WTC11 (cell line): ENCODE measurements around the gene EVA1A. TPM values are rescaled to one million over a fixed set of nuclear protein-coding genes. Genes with fewer than 3 reads are reported as not detected.

Experiments
- ATAC-seq: fragments of 200-7000 bp; cut with Tn5 transposase; 2 replicates; pipeline ENCODE4 v1.10.0; 2021; ENCODE audit warnings: mild to moderate bottlenecking, moderate library complexity
- CTCF ChIA-PET: fragments of 300-600 bp; sonication (Branson Sonifier 250); formaldehyde crosslinking; loops from one replicate; lab custom pipeline; 2021; ENCODE audit warnings: antibody characterized with exemption; lab: Charles Lee
- POLR2A ChIA-PET: fragments of 350-600 bp; sonication (Branson Sonifier 250); formaldehyde crosslinking; loops from one replicate; lab custom pipeline; 2021; ENCODE audit warnings: antibody characterized with exemption; lab: Charles Lee
- DNase-seq: peaks from one replicate; pipeline ENCODE4 v3.0.0; 2021; ENCODE audit warnings: low spot score
- H3K27ac Mint-ChIP-seq: 2 replicates; pipeline ENCODE4 v1.8.0; 2021; ENCODE audit warnings: mixed read lengths
- H3K27me3 Mint-ChIP-seq: 2 replicates; pipeline ENCODE4 v1.8.0; 2021; ENCODE audit warnings: low read depth, mild to moderate bottlenecking, moderate library complexity, mixed read lengths
- H3K36me3 Mint-ChIP-seq: 2 replicates; pipeline ENCODE4 v1.8.0; 2021; ENCODE audit warnings: mixed read lengths
- H3K4me1 Mint-ChIP-seq: 2 replicates; pipeline ENCODE4 v1.8.0; 2022; ENCODE audit warnings: mixed read lengths
- H3K4me3 Mint-ChIP-seq: 2 replicates; pipeline ENCODE4 v1.8.0; 2021; ENCODE audit warnings: mild to moderate bottlenecking, moderate library complexity, mixed read lengths
- H3K9me3 Mint-ChIP-seq: 2 replicates; pipeline ENCODE4 v1.8.0; 2021; ENCODE audit warnings: mixed read lengths
- AFF4 ChIP-seq: sonication (generic); formaldehyde crosslinking; IDR thresholded peaks from 2 replicates; pipeline ENCODE4 v1.8.1; 2023; ENCODE audit warnings: mild to moderate bottlenecking, missing genetic modification reagents, borderline replicate concordance
- AR ChIP-seq: fragments of 250-450 bp; sonication (Bioruptor Pico); IDR thresholded peaks from 2 replicates; pipeline ENCODE4 v1.9.0; 2021; ENCODE audit warnings: mild to moderate bottlenecking
- ATF3 ChIP-seq: sonication (generic); formaldehyde crosslinking; conservative IDR thresholded peaks from 2 replicates; pipeline ENCODE4 v1.8.1; 2022; ENCODE audit warnings: mild to moderate bottlenecking, missing genetic modification reagents
- CREB1 ChIP-seq: sonication (generic); formaldehyde crosslinking; IDR thresholded peaks from 2 replicates; pipeline ENCODE4 v1.8.0; 2023; ENCODE audit warnings: mild to moderate bottlenecking, missing genetic modification reagents
- CREM ChIP-seq: sonication (generic); formaldehyde crosslinking; IDR thresholded peaks from 2 replicates; pipeline ENCODE4 v1.8.1; 2022; ENCODE audit warnings: mild to moderate bottlenecking, missing genetic modification reagents, moderate library complexity
- E2F4 ChIP-seq: sonication (generic); formaldehyde crosslinking; IDR thresholded peaks from 2 replicates; pipeline ENCODE4 v1.8.1; 2022; ENCODE audit warnings: low read depth, mild to moderate bottlenecking, moderate library complexity, missing genetic modification reagents, borderline replicate concordance
- FOXK1 ChIP-seq: sonication (generic); formaldehyde crosslinking; IDR thresholded peaks from 2 replicates; pipeline ENCODE4 v1.8.0; 2022; ENCODE audit warnings: mild to moderate bottlenecking, moderate library complexity, missing genetic modification reagents
- GRHL2 ChIP-seq: fragments of 250-450 bp; sonication (Bioruptor Pico); IDR thresholded peaks from 2 replicates; pipeline ENCODE4 v1.8.0; 2022; ENCODE audit warnings: mild to moderate bottlenecking, moderate library complexity; ENCODE audit not compliant: insufficient replicate concordance, severe bottlenecking
- KAT7 ChIP-seq: sonication (generic); formaldehyde crosslinking; IDR thresholded peaks from 2 replicates; pipeline ENCODE4 v1.8.1; 2023; ENCODE audit warnings: missing genetic modification reagents, mild to moderate bottlenecking, borderline replicate concordance
- MYBL2 ChIP-seq: sonication (generic); formaldehyde crosslinking; IDR thresholded peaks from 2 replicates; pipeline ENCODE4 v1.8.1; 2023; ENCODE audit warnings: mild to moderate bottlenecking, moderate library complexity, missing genetic modification reagents
- NFE2L1 ChIP-seq: sonication (generic); formaldehyde crosslinking; IDR thresholded peaks from 2 replicates; pipeline ENCODE4 v1.8.1; 2023; ENCODE audit warnings: missing genetic modification reagents
- NFYB ChIP-seq: sonication (generic); formaldehyde crosslinking; conservative IDR thresholded peaks from 2 replicates; pipeline ENCODE4 v1.8.0; 2022; ENCODE audit warnings: low read depth, missing genetic modification reagents
- SP1 ChIP-seq: sonication (generic); formaldehyde crosslinking; conservative IDR thresholded peaks from 2 replicates; pipeline ENCODE4 v1.8.1; 2022; ENCODE audit warnings: missing genetic modification reagents
- ZNF317 ChIP-seq: sonication (generic); formaldehyde crosslinking; IDR thresholded peaks from 2 replicates; pipeline ENCODE4 v1.8.1; 2023; ENCODE audit warnings: low read depth, mild to moderate bottlenecking, moderate library complexity, missing genetic modification reagents, borderline replicate concordance
- ZNF416 ChIP-seq: fragments of 250-450 bp; sonication (Bioruptor Pico); IDR thresholded peaks from 2 replicates; pipeline ENCODE4 v1.9.0; 2021; ENCODE audit warnings: mild to moderate bottlenecking, inconsistent platforms
- ZNF423 ChIP-seq: fragments of 250-450 bp; sonication (Bioruptor Pico); IDR thresholded peaks from 2 replicates; pipeline ENCODE4 v2.1.2; 2022; ENCODE audit warnings: mild to moderate bottlenecking, moderate library complexity
- total RNA-seq: library from RNA; stranded (reverse); gene quantifications from 3 replicates; pipeline ENCODE4 v1.2.3, GENCODE V29; 2021
- TF ChIP-seq, protein P1 (sequence below): sonication (generic); formaldehyde crosslinking; IDR thresholded peaks from 2 replicates; pipeline ENCODE4 v1.8.0; 2022; ENCODE audit warnings: mild to moderate bottlenecking, missing genetic modification reagents
- TF ChIP-seq, protein P2 (sequence below): sonication (generic); formaldehyde crosslinking; conservative IDR thresholded peaks from 2 replicates; pipeline ENCODE4 v1.8.1; 2023; ENCODE audit warnings: mild to moderate bottlenecking, low read depth, missing genetic modification reagents, moderate library complexity
- TF ChIP-seq, protein P3 (sequence below): sonication (generic); formaldehyde crosslinking; IDR thresholded peaks from 2 replicates; pipeline ENCODE4 v1.8.1; 2022; ENCODE audit warnings: low read depth, missing genetic modification reagents, borderline replicate concordance
- TF ChIP-seq, protein P4 (sequence below): sonication (generic); formaldehyde crosslinking; IDR thresholded peaks from 2 replicates; pipeline ENCODE4 v1.8.0; 2022; ENCODE audit warnings: mild to moderate bottlenecking, missing genetic modification reagents

Gene EVA1A
- total RNA-seq, 1 experiment from 2014 or later, result 4.1 TPM

- CTCF ChIA-PET, result no interaction called here
- TF ChIP-seq E2F4 (CRISPR knock-in tag), result no peak
- TF ChIP-seq ZNF423 (CRISPR knock-in tag), result no peak
- TF ChIP-seq KAT7 (CRISPR knock-in tag), result no peak
- TF ChIP-seq, protein P1, sequence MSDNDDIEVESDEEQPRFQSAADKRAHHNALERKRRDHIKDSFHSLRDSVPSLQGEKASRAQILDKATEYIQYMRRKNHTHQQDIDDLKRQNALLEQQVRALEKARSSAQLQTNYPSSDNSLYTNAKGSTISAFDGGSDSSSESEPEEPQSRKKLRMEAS (CRISPR knock-in tag), result no peak
- no peak for TF ChIP-seq SP1 (CRISPR knock-in tag)
- TF ChIP-seq CREM (CRISPR knock-in tag), result no peak
- no peak for TF ChIP-seq AR (CRISPR knock-in tag)
- TF ChIP-seq NFYB (CRISPR knock-in tag), result no peak
- TF ChIP-seq, protein P2, sequence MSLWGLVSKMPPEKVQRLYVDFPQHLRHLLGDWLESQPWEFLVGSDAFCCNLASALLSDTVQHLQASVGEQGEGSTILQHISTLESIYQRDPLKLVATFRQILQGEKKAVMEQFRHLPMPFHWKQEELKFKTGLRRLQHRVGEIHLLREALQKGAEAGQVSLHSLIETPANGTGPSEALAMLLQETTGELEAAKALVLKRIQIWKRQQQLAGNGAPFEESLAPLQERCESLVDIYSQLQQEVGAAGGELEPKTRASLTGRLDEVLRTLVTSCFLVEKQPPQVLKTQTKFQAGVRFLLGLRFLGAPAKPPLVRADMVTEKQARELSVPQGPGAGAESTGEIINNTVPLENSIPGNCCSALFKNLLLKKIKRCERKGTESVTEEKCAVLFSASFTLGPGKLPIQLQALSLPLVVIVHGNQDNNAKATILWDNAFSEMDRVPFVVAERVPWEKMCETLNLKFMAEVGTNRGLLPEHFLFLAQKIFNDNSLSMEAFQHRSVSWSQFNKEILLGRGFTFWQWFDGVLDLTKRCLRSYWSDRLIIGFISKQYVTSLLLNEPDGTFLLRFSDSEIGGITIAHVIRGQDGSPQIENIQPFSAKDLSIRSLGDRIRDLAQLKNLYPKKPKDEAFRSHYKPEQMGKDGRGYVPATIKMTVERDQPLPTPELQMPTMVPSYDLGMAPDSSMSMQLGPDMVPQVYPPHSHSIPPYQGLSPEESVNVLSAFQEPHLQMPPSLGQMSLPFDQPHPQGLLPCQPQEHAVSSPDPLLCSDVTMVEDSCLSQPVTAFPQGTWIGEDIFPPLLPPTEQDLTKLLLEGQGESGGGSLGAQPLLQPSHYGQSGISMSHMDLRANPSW (CRISPR knock-in tag), result no peak
- no peak for TF ChIP-seq MYBL2 (CRISPR knock-in tag)
- no peak for TF ChIP-seq GRHL2
- TF ChIP-seq FOXK1 (CRISPR knock-in tag), result no peak
- TF ChIP-seq, protein P3, sequence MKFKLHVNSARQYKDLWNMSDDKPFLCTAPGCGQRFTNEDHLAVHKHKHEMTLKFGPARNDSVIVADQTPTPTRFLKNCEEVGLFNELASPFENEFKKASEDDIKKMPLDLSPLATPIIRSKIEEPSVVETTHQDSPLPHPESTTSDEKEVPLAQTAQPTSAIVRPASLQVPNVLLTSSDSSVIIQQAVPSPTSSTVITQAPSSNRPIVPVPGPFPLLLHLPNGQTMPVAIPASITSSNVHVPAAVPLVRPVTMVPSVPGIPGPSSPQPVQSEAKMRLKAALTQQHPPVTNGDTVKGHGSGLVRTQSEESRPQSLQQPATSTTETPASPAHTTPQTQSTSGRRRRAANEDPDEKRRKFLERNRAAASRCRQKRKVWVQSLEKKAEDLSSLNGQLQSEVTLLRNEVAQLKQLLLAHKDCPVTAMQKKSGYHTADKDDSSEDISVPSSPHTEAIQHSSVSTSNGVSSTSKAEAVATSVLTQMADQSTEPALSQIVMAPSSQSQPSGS (CRISPR knock-in tag), result no peak
- no peak for TF ChIP-seq ZNF416 (CRISPR knock-in tag)
- no peak for TF ChIP-seq ZNF317 (CRISPR knock-in tag)
- TF ChIP-seq, protein P4, sequence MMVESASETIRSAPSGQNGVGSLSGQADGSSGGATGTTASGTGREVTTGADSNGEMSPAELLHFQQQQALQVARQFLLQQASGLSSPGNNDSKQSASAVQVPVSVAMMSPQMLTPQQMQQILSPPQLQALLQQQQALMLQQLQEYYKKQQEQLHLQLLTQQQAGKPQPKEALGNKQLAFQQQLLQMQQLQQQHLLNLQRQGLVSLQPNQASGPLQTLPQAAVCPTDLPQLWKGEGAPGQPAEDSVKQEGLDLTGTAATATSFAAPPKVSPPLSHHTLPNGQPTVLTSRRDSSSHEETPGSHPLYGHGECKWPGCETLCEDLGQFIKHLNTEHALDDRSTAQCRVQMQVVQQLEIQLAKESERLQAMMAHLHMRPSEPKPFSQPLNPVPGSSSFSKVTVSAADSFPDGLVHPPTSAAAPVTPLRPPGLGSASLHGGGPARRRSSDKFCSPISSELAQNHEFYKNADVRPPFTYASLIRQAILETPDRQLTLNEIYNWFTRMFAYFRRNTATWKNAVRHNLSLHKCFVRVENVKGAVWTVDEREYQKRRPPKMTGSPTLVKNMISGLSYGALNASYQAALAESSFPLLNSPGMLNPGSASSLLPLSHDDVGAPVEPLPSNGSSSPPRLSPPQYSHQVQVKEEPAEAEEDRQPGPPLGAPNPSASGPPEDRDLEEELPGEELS (CRISPR knock-in tag), result no peak
- TF ChIP-seq CREB1 (CRISPR knock-in tag), result no peak
- no peak for TF ChIP-seq NFE2L1 (CRISPR knock-in tag)
- no peak for TF ChIP-seq AFF4
- TF ChIP-seq ATF3 (CRISPR knock-in tag), result no peak
- H3K27ac Mint-ChIP-seq, result no peak overlapping the region
- H3K4me1 Mint-ChIP-seq, result peaks cover 14% of the 10 kb centered on the region
- no peak overlapping the region for H3K4me3 Mint-ChIP-seq
- no peak for DNase-seq
- ATAC-seq, result no peak
- peaks cover 5% of the 10 kb centered on the region for H3K27me3 Mint-ChIP-seq
- POLR2A ChIA-PET, result no interaction called here
- peaks cover 10% of the 10 kb centered on the region for H3K9me3 Mint-ChIP-seq
- H3K36me3 Mint-ChIP-seq, result no peaks in the 10 kb centered on the region
These were observed 17.3 kb downstream of the EVA1A start for GRCh38 chr2:75543446-75543845.
